OCI-LY1 (cell line): ENCODE measurements around the gene NOXO1.
A peak's percentile ranks its signal among the peaks of the same experiment; 100 is the strongest.

ENCODE experiments used
- H2AFZ ChIP-seq: fragments of 200-600 bp; sonication (generic), shearing (Covaris generic); 2 replicates; pipeline ENCODE4 v1.6.0; 2014; ENCODE audit warnings: antibody characterized with exemption, mild to moderate bottlenecking, low read length
- H3F3A ChIP-seq: fragments of 200-600 bp; sonication (generic), shearing (Covaris generic); 2 replicates; pipeline ENCODE4 v1.6.0; 2014; ENCODE audit warnings: mild to moderate bottlenecking, antibody characterized with exemption, low read length, moderate library complexity; ENCODE audit not compliant: insufficient read depth
- H3K27ac ChIP-seq: fragments of 200-600 bp; sonication (generic); 2 replicates; pipeline ENCODE4 v1.5.1; 2014; ENCODE audit warnings: low read length, mixed run types, mild to moderate bottlenecking, low read depth; ENCODE audit not compliant: poor library complexity, severe bottlenecking
- H3K27me3 ChIP-seq: fragments of 200-600 bp; sonication (generic); 2 replicates; pipeline ENCODE4 v1.6.0; 2014; ENCODE audit warnings: antibody characterized with exemption, mild to moderate bottlenecking, low read length, moderate library complexity; ENCODE audit not compliant: insufficient read depth
- H3K36me3 ChIP-seq: fragments of 200-600 bp; sonication (generic); 2 replicates; pipeline ENCODE4 v1.6.1; 2014; ENCODE audit warnings: mild to moderate bottlenecking, antibody characterized with exemption, low read length, moderate library complexity, mixed read lengths; ENCODE audit not compliant: insufficient read depth
- H3K4me1 ChIP-seq: fragments of 200-600 bp; sonication (generic); 2 replicates; pipeline ENCODE4 v1.5.1; 2014; ENCODE audit warnings: mild to moderate bottlenecking, low read length, moderate library complexity; ENCODE audit not compliant: insufficient read depth, severe bottlenecking
- H3K4me2 ChIP-seq: fragments of 200-600 bp; sonication (generic), shearing (Covaris generic); 2 replicates; pipeline ENCODE4 v1.6.1; 2014; ENCODE audit warnings: low read length
- H3K4me3 ChIP-seq: fragments of 200-600 bp; sonication (generic); 2 replicates; pipeline ENCODE4 v1.5.1; 2014; ENCODE audit warnings: low read length, low read depth, mild to moderate bottlenecking, mixed read lengths; ENCODE audit not compliant: poor library complexity, severe bottlenecking
- H3K79me2 ChIP-seq: fragments of 200-600 bp; shearing (Covaris generic); 2 replicates; pipeline ENCODE4 v1.6.1; 2016; ENCODE audit warnings: mixed run types, low read length, mixed read lengths; ENCODE audit not compliant: insufficient read depth
- H3K9ac ChIP-seq: fragments of 200-600 bp; sonication (generic), shearing (Covaris generic); 2 replicates; pipeline ENCODE4 v1.6.1; 2014; ENCODE audit warnings: mild to moderate bottlenecking, low read length, mixed read lengths
- H3K9me2 ChIP-seq: fragments of 200-600 bp; sonication (generic), shearing (Covaris generic); 2 replicates; pipeline ENCODE4 v1.6.1; 2014; ENCODE audit warnings: low read depth, mild to moderate bottlenecking, low read length, mixed read lengths
- H3K9me3 ChIP-seq: fragments of 200-600 bp; shearing (Covaris generic); 2 replicates; pipeline ENCODE4 v1.6.1; 2014; ENCODE audit warnings: low read length, mixed read lengths
- H4K20me1 ChIP-seq: fragments of 200-600 bp; sonication (generic), shearing (Covaris generic); 2 replicates; pipeline ENCODE4 v1.6.0; 2016; ENCODE audit warnings: mild to moderate bottlenecking, low read length; ENCODE audit not compliant: insufficient read depth
- CTCF ChIP-seq: fragments of 200-600 bp; sonication (generic), shearing (Covaris generic); IDR thresholded peaks from 2 replicates; pipeline ENCODE4 v1.5.1; 2017; ENCODE audit warnings: mild to moderate bottlenecking, antibody characterized with exemption, low read length, moderate library complexity, mixed read lengths
- EZH2 ChIP-seq: fragments of 200-600 bp; sonication (generic), shearing (Covaris generic); IDR thresholded peaks from 2 replicates; pipeline ENCODE4 v1.8.0; 2017; ENCODE audit warnings: borderline replicate concordance, mixed run types, mild to moderate bottlenecking, antibody characterized with exemption, low read length, moderate library complexity, mixed read lengths

The NOXO1 gene

GRCh38 chr16:1929578-1930337 lies 51.5 kb downstream of the NOXO1 start:
- Histone ChIP-seq H3K9ac (peak overlapping the region; percentile 48), H3K4me3 (peak overlapping the region; percentile 56), H3K79me2 (no peaks in the 10 kb centered on the region), H3K27ac (no peak overlapping the region), H3K4me2 (peak overlapping the region; percentile 76), H3K27me3 (0 out of 2 replicates have a peak, but pooled peaks cover 6% of the 10 kb centered on the region), H3F3A (no peaks in the 10 kb centered on the region), H3K9me3 (no peaks in the 10 kb centered on the region), H3K4me1 (peaks cover 13% of the 10 kb centered on the region), H2AFZ (no peak overlapping the region), H3K9me2 (no peaks in the 10 kb centered on the region), H4K20me1 (no peaks in the 10 kb centered on the region), H3K36me3 (no peaks in the 10 kb centered on the region)
- no peak for TF ChIP-seq EZH2
- peak; percentile 78 for TF ChIP-seq CTCF

- Histone ChIP-seq H4K20me1 (no peaks in the 10 kb centered on the region), H3K9ac (peak overlapping the region; percentile 48), H3K27ac (no peak overlapping the region), H3K4me2 (peak overlapping the region; percentile 76), H3F3A (no peaks in the 10 kb centered on the region), H2AFZ (peak overlapping the region; percentile 30; the same call in 1 of the 2 replicates), H3K4me1 (peaks cover 13% of the 10 kb centered on the region), H3K9me3 (no peaks in the 10 kb centered on the region), H3K4me3 (peak overlapping the region; percentile 56), H3K79me2 (no peaks in the 10 kb centered on the region), H3K27me3 (0 out of 2 replicates have a peak, but pooled peaks cover 6% of the 10 kb centered on the region), H3K9me2 (no peaks in the 10 kb centered on the region), H3K36me3 (no peaks in the 10 kb centered on the region)
- TF ChIP-seq CTCF (no peak), EZH2 (no peak)
These were observed 52.2 kb downstream of the NOXO1 start for GRCh38 chr16:1929105-1929504.
